Common myeloid progenitor, CD34-positive (primary cell): ENCODE measurements around the gene PSME3IP1.
"Not testable (repeated sequence)": the region's sequence is repeated elsewhere in the genome, so short reads cannot be mapped to it uniquely, and the experiment has no call there.

Experiments
- CTCF ChIA-PET: fragments of 350-600 bp; sonication (Branson Sonifier 250); formaldehyde crosslinking; loops from one replicate; lab custom pipeline; 2021; ENCODE audit warnings: antibody characterized with exemption; lab: Charles Lee
- POLR2A ChIA-PET: fragments of 350-600 bp; sonication (Branson Sonifier 250); formaldehyde crosslinking; loops from one replicate; lab custom pipeline; 2021; ENCODE audit warnings: antibody characterized with exemption; lab: Charles Lee
- DNase-seq, 3 donors: peaks; one replicate each; pipeline versions ENCODE4 v3.0.0 to v3.0.0-alpha.2; 2013
- H3K27ac ChIP-seq, 2 experiments: 1 replicate in 1 of 2; 2 replicates in 1 of 2; pipeline ENCODE4 v1.7.0; 2013; ENCODE audit warnings: inconsistent platforms in 2 of 2, low read length in 2 of 2, mild to moderate bottlenecking in 2 of 2, low read depth in 1 of 2, moderate library complexity in 1 of 2; ENCODE audit not compliant: severe bottlenecking in 2 of 2, insufficient read depth in 1 of 2, poor library complexity in 1 of 2
- H3K27me3 ChIP-seq, 5 experiments: replicated peaks in 2 of 5; 1 replicate in 3 of 5; 2 replicates in 2 of 5; pipeline versions ENCODE4 v1.6.1 to v1.7.0; 2013; ENCODE audit warnings: low read length in 4 of 5, mild to moderate bottlenecking in 2 of 5, moderate library complexity in 2 of 5, inconsistent platforms in 1 of 5; ENCODE audit not compliant: insufficient read depth in 5 of 5, control insufficient read depth in 4 of 5
- H3K36me3 ChIP-seq, 4 experiments: 1 replicate in 2 of 4; 2 replicates in 2 of 4; pipeline versions ENCODE4 v1.6.1 to v1.7.0; 2013; ENCODE audit warnings: low read length in 3 of 4, control low read depth in 1 of 4, mild to moderate bottlenecking in 1 of 4; ENCODE audit not compliant: control insufficient read depth in 4 of 4, insufficient read depth in 4 of 4
- H3K4me1 ChIP-seq, 4 experiments: 1 replicate in 3 of 4; 2 replicates in 1 of 4; pipeline versions ENCODE4 v1.6.1 to v1.7.1; 2013; ENCODE audit warnings: low read length in 3 of 4, mild to moderate bottlenecking in 3 of 4, control low read depth in 1 of 4, inconsistent platforms in 1 of 4, moderate library complexity in 1 of 4; ENCODE audit not compliant: control insufficient read depth in 4 of 4, insufficient read depth in 4 of 4; ENCODE audit errors: control extremely low read depth in 1 of 4
- H3K4me3 ChIP-seq, 7 experiments: 1 replicate in 4 of 7; 2 replicates in 3 of 7; pipeline versions ENCODE4 v1.5.1 to v1.7.0; 2013; ENCODE audit warnings: mild to moderate bottlenecking in 7 of 7, low read length in 6 of 7, moderate library complexity in 6 of 7, inconsistent platforms in 2 of 7, low read depth in 2 of 7, control low read depth in 1 of 7; ENCODE audit not compliant: insufficient read depth in 4 of 7, control insufficient read depth in 1 of 7; ENCODE audit errors: extremely low read depth in 1 of 7
- H3K9me3 ChIP-seq, 5 experiments: 1 replicate in 4 of 5; 2 replicates in 1 of 5; pipeline versions ENCODE4 v1.6.1 to v1.7.1; 2013; ENCODE audit warnings: low read length in 4 of 5, mild to moderate bottlenecking in 2 of 5, inconsistent platforms in 1 of 5, low read depth in 1 of 5, moderate library complexity in 1 of 5; ENCODE audit not compliant: control insufficient read depth in 4 of 5, insufficient read depth in 2 of 5; ENCODE audit errors: control extremely low read depth in 1 of 5
- WGBS: methylation state at CpG from one replicate; pipeline ENCODE4 v1.1.5; 2013; ENCODE audit not compliant: insufficient coverage; 5-methylcytosine and 5-hydroxymethylcytosine counted together

Gene PSME3IP1

DNA sequence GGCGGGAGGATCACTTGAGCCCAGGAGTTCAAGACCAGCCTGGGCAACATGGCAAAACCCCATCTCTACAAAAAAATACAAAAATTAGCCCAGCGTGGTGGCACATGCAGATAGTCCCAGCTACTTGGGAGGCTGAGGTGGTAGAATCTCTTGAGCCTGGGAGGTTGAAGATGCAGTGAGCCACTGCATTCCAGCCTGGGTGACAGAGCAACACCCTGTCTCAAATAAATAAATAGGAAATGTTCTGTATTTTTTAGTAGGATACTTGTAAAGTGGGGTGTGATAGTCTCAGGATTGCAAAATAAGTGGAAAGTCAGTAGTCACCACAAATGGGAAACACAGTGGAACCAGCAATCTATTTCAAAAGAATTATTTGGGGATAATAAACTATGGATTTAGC is 4.3 kb upstream of the PSME3IP1 start:
- H3K27ac ChIP-seq = no peak overlapping the region
- DNase-seq = no peak
- POLR2A ChIA-PET = no interaction called here
- peaks cover 6 to 30% (median 16%) of the 10 kb centered on the region in 4 experiments for H3K4me1 ChIP-seq
- H3K9me3 ChIP-seq = no peaks in the 10 kb centered on the region
- peaks cover 0 to 6% (median 0%) of the 10 kb centered on the region in 4 experiments for H3K36me3 ChIP-seq
- H3K4me3 ChIP-seq = no peak overlapping the region
- 100% methylated on average over 1 of the region's 2 CpGs for WGBS
- H3K27me3 ChIP-seq = no peaks in the 10 kb centered on the region
- CTCF ChIA-PET = interaction anchor here (1.2 kb wide), 1 partner anchor 15 kb away, joined by 3 read pairs; no protein-coding TSS in a partner anchor

DNA sequence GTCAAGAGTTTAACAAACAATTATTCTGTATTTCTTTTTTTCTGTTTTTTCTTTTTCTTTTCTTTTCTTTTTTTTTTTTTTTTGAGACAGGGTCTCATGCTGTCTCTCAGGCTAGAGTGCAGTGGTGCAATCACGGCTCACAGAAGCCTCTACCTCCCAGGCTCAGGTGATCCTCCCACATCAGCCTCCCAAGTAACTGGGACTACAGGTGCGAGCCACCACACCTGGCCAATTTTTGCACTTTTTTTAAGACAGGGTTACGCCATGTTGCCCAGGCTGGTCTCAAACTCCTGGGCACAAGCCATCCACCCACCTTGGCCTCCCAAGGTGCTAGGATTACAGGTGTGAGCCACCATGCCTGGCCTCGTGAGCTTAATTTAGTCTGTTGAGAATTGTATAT is 3.7 kb upstream of the PSME3IP1 start:
- H3K27me3 ChIP-seq, H3K36me3 ChIP-seq, CTCF ChIA-PET, H3K4me3 ChIP-seq, H3K27ac ChIP-seq, DNase-seq, H3K9me3 ChIP-seq: not testable (repeated sequence)
- H3K4me1 ChIP-seq = peaks cover 11 to 36% (median 22%) of the 10 kb centered on the region in 4 experiments
- 97% methylated on average over 3 of the region's 4 CpGs for WGBS
- POLR2A ChIA-PET = interaction anchor here (0.6 kb wide), 1 partner anchor 58 kb away, joined by 4 read pairs; no protein-coding TSS in a partner anchor

DNA sequence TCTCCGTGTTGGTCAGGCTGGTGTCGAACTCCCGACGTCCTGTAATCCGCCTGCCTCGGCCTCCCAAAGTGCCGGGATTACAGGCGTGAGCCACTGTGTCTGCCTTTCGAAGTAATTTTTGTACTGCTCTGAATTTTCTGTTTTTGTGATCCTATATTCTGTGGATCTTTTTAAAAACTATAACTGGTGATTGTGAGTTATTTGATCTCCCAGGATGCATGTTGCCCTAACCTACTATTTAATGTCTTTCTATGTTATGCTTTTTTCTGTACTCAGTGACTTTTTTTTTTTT is 2.8 kb upstream of the PSME3IP1 start:
- CTCF ChIA-PET = no interaction called here
- H3K27ac ChIP-seq = no peak overlapping the region
- H3K27me3 ChIP-seq = no peaks in the 10 kb centered on the region
- no peak overlapping the region for H3K4me3 ChIP-seq
- POLR2A ChIA-PET = no interaction called here
- no peaks in the 10 kb centered on the region for H3K9me3 ChIP-seq
- WGBS = 100% methylated on average over 1 of the region's 9 CpGs
- no peak for DNase-seq
- H3K4me1 ChIP-seq = peaks cover 11 to 40% (median 26%) of the 10 kb centered on the region in 4 experiments
- H3K36me3 ChIP-seq = peaks cover 0 to 6% (median 0%) of the 10 kb centered on the region in 4 experiments

DNA sequence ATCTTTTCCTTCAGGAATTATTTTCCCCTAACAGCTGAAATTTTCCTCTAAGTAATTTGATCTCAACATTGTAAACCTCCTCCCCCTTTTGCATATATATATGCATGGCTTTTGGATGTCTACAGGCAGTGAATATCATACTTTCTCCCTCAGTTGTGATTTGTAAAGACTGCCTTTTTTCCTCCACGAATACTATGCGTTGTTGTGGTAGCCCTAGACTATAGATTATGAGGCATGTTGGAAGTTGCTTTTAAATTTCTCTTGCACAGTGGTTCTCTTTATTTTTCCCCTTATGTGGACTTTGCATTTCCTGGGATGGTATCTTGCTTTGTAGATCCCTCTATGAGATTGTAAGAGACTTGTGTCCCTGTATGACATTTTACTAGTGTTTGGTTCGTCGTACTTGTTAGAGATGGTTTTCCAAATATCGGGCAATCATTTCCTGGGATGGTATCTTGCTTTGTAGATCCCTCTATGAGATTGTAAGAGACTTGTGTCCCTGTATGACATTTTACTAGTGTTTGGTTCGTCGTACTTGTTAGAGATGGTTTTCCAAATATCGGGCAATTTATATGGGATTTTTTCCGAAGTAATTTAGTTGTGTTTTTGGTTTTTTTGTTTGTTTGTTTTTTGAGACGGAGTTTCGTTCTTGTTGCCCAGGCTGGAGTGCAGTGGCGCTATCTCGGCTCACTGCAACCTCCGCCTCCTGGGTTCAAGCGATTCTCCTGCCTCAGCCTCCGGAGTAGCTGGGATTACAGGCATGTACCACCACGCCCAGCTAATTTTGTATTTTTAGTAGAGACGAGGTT is 2.3 kb upstream of the PSME3IP1 start:
- H3K36me3 ChIP-seq, H3K9me3 ChIP-seq, POLR2A ChIA-PET, DNase-seq, H3K27me3 ChIP-seq: not testable (repeated sequence)
- CTCF ChIA-PET = interaction anchor here (1.3 to 1.7 kb wide), 3 partner anchors 9 to 104 kb away, joined by 3 to 6 read pairs (median 6); no protein-coding TSS in a partner anchor
- WGBS = no CpG with 5 or more reads among the region's 18 CpGs
- Histone ChIP-seq H3K27ac (peak overlapping the region; percentile 92 to 96), H3K4me1 (peaks cover 11 to 40% (median 26%) of the 10 kb centered on the region in 4 experiments), H3K4me3 (peak overlapping the region in 6 of 7 experiments; percentile 81 to 99 (median 98))

DNA sequence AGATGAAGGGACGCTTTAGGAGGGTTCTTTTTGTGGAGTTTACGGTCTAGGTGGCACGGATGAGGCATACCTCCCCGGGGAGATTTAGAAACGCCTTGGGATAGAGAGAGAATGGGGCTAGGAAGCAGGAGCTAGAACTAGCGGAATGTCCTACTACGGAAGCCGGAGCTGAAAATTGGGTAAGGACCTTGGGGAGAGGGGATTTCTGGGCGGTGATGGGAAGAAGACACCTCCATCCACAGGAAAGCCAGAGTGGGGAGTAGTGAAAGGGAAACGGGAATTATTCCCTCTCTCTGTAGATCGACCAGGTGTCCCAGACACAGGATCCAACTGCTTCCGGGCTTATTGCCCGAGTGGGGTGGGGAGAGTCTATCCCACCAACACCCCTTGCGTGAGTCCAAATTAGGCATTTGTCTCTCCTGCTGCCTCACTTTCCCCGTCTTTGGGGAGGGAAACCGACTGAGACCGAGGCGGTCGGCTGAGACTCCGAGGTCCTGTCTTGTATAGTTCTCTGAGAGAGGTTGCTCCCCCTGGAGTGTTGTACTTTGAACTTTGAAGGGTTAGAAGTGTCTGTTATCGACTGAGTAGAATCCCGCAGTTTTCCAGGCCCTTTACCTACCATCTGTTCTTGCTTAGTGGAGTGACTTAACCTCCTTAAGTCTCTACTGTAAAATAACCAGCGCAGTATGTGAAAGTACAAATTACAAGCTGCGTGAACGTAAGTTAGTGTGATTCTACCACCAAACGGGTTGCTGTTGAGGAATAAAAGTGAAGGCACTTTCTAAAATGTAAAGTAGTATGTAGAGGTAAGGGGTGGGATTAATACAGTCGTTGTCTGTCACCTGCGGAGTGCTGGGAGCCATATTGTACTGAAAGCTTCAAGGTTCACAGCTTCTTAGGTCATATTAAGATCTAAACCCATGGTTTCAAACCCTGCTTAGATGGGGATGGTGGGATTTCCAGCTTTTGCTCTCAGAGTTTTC is 1.3 kb upstream of the PSME3IP1 start:
- peaks cover 11 to 34% (median 26%) of the 10 kb centered on the region in 4 experiments for H3K4me1 ChIP-seq
- H3K36me3 ChIP-seq = peaks cover 0 to 6% (median 0%) of the 10 kb centered on the region in 4 experiments
- H3K4me3 ChIP-seq = peak overlapping the region; percentile 81 to 99 (median 98)
- H3K27me3 ChIP-seq = no peaks in the 10 kb centered on the region
- peak overlapping the region; percentile 92 to 96 for H3K27ac ChIP-seq
- DNase-seq = peak in 2 of 3 donors; percentile 18 to 30
- WGBS = 4% methylated on average over 18 of the region's 28 CpGs
- POLR2A ChIA-PET = no interaction called here
- CTCF ChIA-PET = interaction anchor here (1.3 to 1.7 kb wide), 3 partner anchors 10 to 103 kb away, joined by 3 to 6 read pairs (median 6); no protein-coding TSS in a partner anchor
- no peaks in the 10 kb centered on the region for H3K9me3 ChIP-seq

DNA sequence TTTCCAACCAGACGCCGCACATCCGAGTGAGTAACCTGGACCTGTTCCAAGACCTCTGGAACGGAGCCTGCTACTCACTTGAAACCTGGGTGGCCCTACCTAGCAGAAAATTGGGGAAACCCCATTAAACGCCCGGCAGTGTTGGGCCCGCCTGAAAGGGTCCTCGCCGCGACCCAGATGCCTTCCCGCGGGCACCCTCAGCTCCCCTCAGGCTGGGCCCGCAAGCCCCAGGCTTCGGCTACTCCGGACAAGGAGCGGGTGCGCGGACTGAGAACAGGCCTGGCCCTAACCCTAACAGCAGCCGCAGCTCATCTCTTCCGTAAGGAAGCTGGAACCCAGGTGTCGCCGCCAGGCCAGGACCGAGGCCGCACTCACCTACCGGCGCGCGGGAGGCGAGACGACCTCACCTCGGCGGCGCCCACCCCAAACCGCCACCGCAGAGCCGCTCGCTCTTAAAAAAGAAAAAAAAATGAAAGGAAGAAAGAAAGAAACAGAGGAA is 344 bp downstream of the PSME3IP1 start:
- H3K4me3 ChIP-seq = peak overlapping the region; percentile 62 to 99 (median 98)
- peaks cover 11 to 30% (median 26%) of the 10 kb centered on the region in 4 experiments for H3K4me1 ChIP-seq
- under 1% methylated on average over 33 of the region's 37 CpGs for WGBS
- H3K36me3 ChIP-seq = peaks cover 0 to 6% (median under 1%) of the 10 kb centered on the region in 4 experiments
- DNase-seq = peak; percentile 44 to 74 (median 72)
- H3K27me3 ChIP-seq = no peaks in the 10 kb centered on the region
- CTCF ChIA-PET = interaction anchor here (0.6 to 1.7 kb wide), 3 partner anchors 16 to 35 kb away, joined by 3 to 5 read pairs (median 4); no protein-coding TSS in a partner anchor
- H3K9me3 ChIP-seq = no peaks in the 10 kb centered on the region
- POLR2A ChIA-PET = interaction anchor here (0.7 to 0.9 kb wide), 5 partner anchors 70 to 944 kb away, joined by 3 to 7 read pairs (median 5); partner anchors contain the start of gene CFAP20
- H3K27ac ChIP-seq = peak overlapping the region; percentile 93 to 96
